Kidney epithelial cell (primary cell): ENCODE measurements around the gene SLC43A1. TPM values are rescaled to one million over a fixed set of nuclear protein-coding genes. Genes with fewer than 3 reads are reported as not detected.

Source experiments
- DNase-seq: peaks from one replicate; pipeline ENCODE4 v3.0.0-alpha.2; 2010; ENCODE audit warnings: low read depth
- H3K27me3 ChIP-seq: 2 replicates; pipeline ENCODE4 v1.6.0; 2011; ENCODE audit warnings: low read length; ENCODE audit not compliant: control insufficient read depth, insufficient read depth
- H3K36me3 ChIP-seq: 2 replicates; pipeline ENCODE4 v1.5.1; 2011; ENCODE audit warnings: low read length; ENCODE audit not compliant: control insufficient read depth, insufficient read depth
- H3K4me3 ChIP-seq: 2 replicates; pipeline ENCODE4 v1.5.1; 2011; ENCODE audit warnings: low read depth, mild to moderate bottlenecking, control low read depth, low read length
- CTCF ChIP-seq: IDR thresholded peaks from 2 replicates; pipeline ENCODE4 v1.5.1; 2011; ENCODE audit warnings: mild to moderate bottlenecking, moderate library complexity, low read length, control low read depth, inconsistent platforms; ENCODE audit not compliant: insufficient read depth, poor library complexity, severe bottlenecking
- total RNA-seq: library from RNA; depleted of rRNA; stranded (reverse); fragments of >200 nt; gene quantifications from 2 replicates; pipeline ENCODE4 v1.2.3, GENCODE V29; 2015

Gene SLC43A1
- total RNA-seq, 1 donor from 2014 or later = 16.7 TPM

DNA sequence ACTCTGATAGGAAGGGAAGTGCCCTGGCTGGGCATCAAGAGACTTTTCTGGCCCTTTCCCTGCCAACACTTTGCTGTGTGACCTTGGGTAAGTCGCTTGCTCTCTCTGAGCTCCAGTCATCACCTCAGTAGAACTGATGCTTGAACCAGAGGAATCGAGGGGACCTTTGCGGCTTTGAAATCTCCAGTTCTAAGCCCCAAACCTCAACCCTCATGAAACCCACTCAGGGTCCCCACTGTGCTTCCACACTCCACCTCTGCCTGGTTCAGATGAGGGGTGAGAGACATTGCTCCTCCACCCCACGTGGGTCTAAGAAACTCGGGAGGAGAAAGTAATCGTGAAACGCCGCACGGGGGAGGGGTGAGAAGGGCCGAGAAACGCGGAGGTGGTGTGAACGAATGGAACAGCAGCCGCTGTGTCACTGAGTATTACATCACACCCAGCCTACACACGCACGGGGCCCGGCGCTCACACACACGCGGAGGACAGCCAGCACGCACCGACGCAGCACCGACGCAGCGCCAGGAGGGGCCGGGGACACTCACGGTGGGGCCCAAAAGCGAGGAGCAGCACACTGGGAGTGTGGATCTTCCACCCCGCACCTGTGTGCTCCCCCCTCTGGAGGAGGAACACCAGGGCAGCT is 50.8 kb downstream of the SLC43A1 start:
- TF ChIP-seq CTCF = no peak
- H3K36me3 ChIP-seq = no peaks in the 10 kb centered on the region
- H3K4me3 ChIP-seq = no peak overlapping the region
- peaks cover 58% of the 10 kb centered on the region for H3K27me3 ChIP-seq
- no peak for DNase-seq

DNA sequence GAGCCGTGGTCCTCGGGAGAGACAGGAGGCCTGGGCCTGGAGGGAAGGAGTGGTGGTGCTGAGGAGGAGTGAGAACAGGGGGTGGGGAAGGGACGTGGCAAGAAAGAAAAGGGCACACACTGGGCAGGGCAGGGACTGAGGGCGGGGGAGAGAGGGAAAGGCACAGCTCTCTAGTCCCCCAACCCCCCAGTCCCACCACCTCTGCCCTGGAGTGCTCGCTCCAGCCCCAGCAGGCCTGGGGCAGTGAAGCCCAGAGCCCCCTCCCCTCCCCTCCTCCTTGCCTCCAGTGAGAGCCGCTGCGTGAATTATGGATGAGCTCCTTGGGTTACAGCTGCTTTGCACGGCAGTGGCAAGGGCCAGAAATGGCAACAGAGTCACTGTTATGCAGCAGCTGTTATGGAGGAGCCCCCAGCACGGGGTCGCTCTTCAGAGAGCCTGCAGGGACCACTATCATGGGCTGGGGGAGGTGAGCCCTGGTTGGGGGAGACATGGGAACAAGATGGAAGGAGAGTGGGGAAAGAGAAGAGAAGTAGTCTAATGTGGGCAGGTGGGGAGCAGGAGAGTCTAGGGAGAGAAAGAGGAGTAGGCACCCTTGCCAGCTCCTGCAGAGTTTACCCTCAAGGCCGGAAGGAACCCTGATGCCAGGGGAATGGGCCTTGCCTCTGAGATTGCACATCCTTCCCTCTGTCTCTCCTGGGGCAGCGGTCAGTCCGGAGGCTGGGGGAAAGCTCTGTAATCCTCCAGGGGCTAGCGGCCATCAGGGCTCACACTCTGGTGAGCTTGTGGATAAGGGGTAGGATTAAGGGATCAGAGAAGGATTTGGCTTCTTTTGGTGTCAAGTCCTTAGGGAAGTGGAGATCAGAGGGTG is 51.6 kb downstream of the SLC43A1 start:
- DNase-seq = no peak
- Histone ChIP-seq H3K4me3 (no peak overlapping the region), H3K36me3 (no peaks in the 10 kb centered on the region), H3K27me3 (peaks cover 66% of the 10 kb centered on the region)
- no peak for TF ChIP-seq CTCF

GRCh38 chr11:57462597-57462996 is 52.9 kb downstream of the SLC43A1 start:
- H3K4me3 ChIP-seq = no peak overlapping the region
- DNase-seq = no peak
- no peaks in the 10 kb centered on the region for H3K36me3 ChIP-seq
- no peak for TF ChIP-seq CTCF
- peaks cover 74% of the 10 kb centered on the region for H3K27me3 ChIP-seq

- TF ChIP-seq CTCF = no peak
- Histone ChIP-seq H3K27me3 (peaks cover 72% of the 10 kb centered on the region), H3K36me3 (no peaks in the 10 kb centered on the region), H3K4me3 (no peak overlapping the region)
- no peak for DNase-seq
Observed at GRCh38 chr11:57461841-57462489, 53.5 kb downstream of the SLC43A1 start.

- DNase-seq = no peak
- H3K36me3 ChIP-seq = no peaks in the 10 kb centered on the region
- no peak for TF ChIP-seq CTCF
- peaks cover 72% of the 10 kb centered on the region for H3K27me3 ChIP-seq
- peak overlapping the region; percentile 28 for H3K4me3 ChIP-seq
Observed at GRCh38 chr11:57460758-57461749, 54.4 kb downstream of the SLC43A1 start.
